ENCODE results near the gene SLC12A7. TPM values are rescaled to one million over a fixed set of nuclear protein-coding genes. Genes with fewer than 3 reads are reported as not detected.

Gene SLC12A7
- total RNA-seq, 1 donor from 2014 or later: 30.5 TPM

- TF ChIP-seq, protein P1, sequence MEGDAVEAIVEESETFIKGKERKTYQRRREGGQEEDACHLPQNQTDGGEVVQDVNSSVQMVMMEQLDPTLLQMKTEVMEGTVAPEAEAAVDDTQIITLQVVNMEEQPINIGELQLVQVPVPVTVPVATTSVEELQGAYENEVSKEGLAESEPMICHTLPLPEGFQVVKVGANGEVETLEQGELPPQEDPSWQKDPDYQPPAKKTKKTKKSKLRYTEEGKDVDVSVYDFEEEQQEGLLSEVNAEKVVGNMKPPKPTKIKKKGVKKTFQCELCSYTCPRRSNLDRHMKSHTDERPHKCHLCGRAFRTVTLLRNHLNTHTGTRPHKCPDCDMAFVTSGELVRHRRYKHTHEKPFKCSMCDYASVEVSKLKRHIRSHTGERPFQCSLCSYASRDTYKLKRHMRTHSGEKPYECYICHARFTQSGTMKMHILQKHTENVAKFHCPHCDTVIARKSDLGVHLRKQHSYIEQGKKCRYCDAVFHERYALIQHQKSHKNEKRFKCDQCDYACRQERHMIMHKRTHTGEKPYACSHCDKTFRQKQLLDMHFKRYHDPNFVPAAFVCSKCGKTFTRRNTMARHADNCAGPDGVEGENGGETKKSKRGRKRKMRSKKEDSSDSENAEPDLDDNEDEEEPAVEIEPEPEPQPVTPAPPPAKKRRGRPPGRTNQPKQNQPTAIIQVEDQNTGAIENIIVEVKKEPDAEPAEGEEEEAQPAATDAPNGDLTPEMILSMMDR (IDR thresholded peaks at IDR 0.05; ENCODE audit: insufficient read depth, low read depth, low read length): no peak
- TF ChIP-seq EZH2 (IDR thresholded peaks at IDR 0.05; ENCODE audit: insufficient read depth, low read length): no peak
- Mint-ChIP-seq H3K27me3 (ENCODE audit: low read depth, unreplicated experiment) (peaks cover 3% of the 10 kb centered on the region), H3K36me3 (ENCODE audit: low read depth, unreplicated experiment) (peaks cover 5% of the 10 kb centered on the region), H3K9me3 (ENCODE audit: unreplicated experiment) (no peaks in the 10 kb centered on the region), H3K4me1 (ENCODE audit: low read depth, unreplicated experiment) (no peaks in the 10 kb centered on the region), H3K27ac (ENCODE audit: unreplicated experiment) (no peak overlapping the region), H3K4me3 (ENCODE audit: unreplicated experiment) (no peak overlapping the region)
- Histone ChIP-seq H3K36me3 (ENCODE audit: insufficient read depth, low read length) (no peaks in the 10 kb centered on the region), H3K27ac (ENCODE audit: low read depth, low read length) (no peak overlapping the region), H3K4me2 (ENCODE audit: low read length) (no peak overlapping the region), H3K4me3 (ENCODE audit: insufficient read depth, low read depth, low read length) (no peak overlapping the region), H3K27me3 (ENCODE audit: insufficient read depth, low read length) (no peaks in the 10 kb centered on the region), H4K20me1 (ENCODE audit: insufficient read depth, low read length) (no peaks in the 10 kb centered on the region), H3K9me3 (ENCODE audit: insufficient read depth, low read depth, low read length) (no peaks in the 10 kb centered on the region), H3K9ac (ENCODE audit: low read length) (no peak overlapping the region), H3K4me1 (ENCODE audit: insufficient read depth, low read length) (no peaks in the 10 kb centered on the region), H3K79me2 (ENCODE audit: insufficient read depth, low read length) (no peaks in the 10 kb centered on the region), H2AFZ (ENCODE audit: low read depth, low read length) (no peak overlapping the region)
- FAIRE-seq (no peak), DNase-seq (ENCODE audit: low read depth) (no peak)
Measured at GRCh38 chr5:1058083-1058945, 53.5 kb downstream of the SLC12A7 start.

GRCh38 chr5:1057485-1058082 is 54.3 kb downstream of the SLC12A7 start:
- Mint-ChIP-seq H3K4me1 (ENCODE audit: low read depth, unreplicated experiment) (no peaks in the 10 kb centered on the region), H3K9me3 (ENCODE audit: unreplicated experiment) (no peaks in the 10 kb centered on the region), H3K27ac (ENCODE audit: unreplicated experiment) (no peak overlapping the region), H3K36me3 (ENCODE audit: low read depth, unreplicated experiment) (peaks cover 5% of the 10 kb centered on the region), H3K27me3 (ENCODE audit: low read depth, unreplicated experiment) (peaks cover 3% of the 10 kb centered on the region), H3K4me3 (ENCODE audit: unreplicated experiment) (no peak overlapping the region)
- FAIRE-seq (no peak), DNase-seq (ENCODE audit: low read depth) (no peak)
- H3K27me3 ChIP-seq (ENCODE audit: insufficient read depth, low read length): no peaks in the 10 kb centered on the region
- H3K4me3 ChIP-seq (ENCODE audit: insufficient read depth, low read depth, low read length): no peak overlapping the region
- H3K4me1 ChIP-seq (ENCODE audit: insufficient read depth, low read length): no peaks in the 10 kb centered on the region
- H3K9me3 ChIP-seq (ENCODE audit: insufficient read depth, low read depth, low read length): no peaks in the 10 kb centered on the region
- no peak overlapping the region for H2AFZ ChIP-seq (ENCODE audit: low read depth, low read length)
- TF ChIP-seq EZH2 (IDR thresholded peaks at IDR 0.05; ENCODE audit: insufficient read depth, low read length): no peak
- TF ChIP-seq, protein P1 (IDR thresholded peaks at IDR 0.05; ENCODE audit: insufficient read depth, low read depth, low read length): no peak
- no peaks in the 10 kb centered on the region for H3K36me3 ChIP-seq (ENCODE audit: insufficient read depth, low read length)
- no peaks in the 10 kb centered on the region for H3K79me2 ChIP-seq (ENCODE audit: insufficient read depth, low read length)
- no peak overlapping the region for H3K9ac ChIP-seq (ENCODE audit: low read length)
- H4K20me1 ChIP-seq (ENCODE audit: insufficient read depth, low read length): no peaks in the 10 kb centered on the region
- H3K4me2 ChIP-seq (ENCODE audit: low read length): no peak overlapping the region
- H3K27ac ChIP-seq (ENCODE audit: low read depth, low read length): no peak overlapping the region

Data from astrocyte (in vitro differentiated cells and primary cell).